Body of pancreas (tissue), 4 donors: Measurements from ENCODE around the gene ARID1A. TPM values are rescaled to one million over a fixed set of nuclear protein-coding genes. Genes with fewer than 3 reads are reported as not detected.

Source experiments
- ATAC-seq: fragments of 150-250 bp; one replicate; pipeline ENCODE4 v1.9.1; 2016
- DNase-seq, 4 donors: peaks; one replicate each; pipeline ENCODE4 v3.0.0-alpha.2; 2019
- H3K27ac ChIP-seq, 4 donors: fragments of 200-600 bp; sonication (generic); 1 replicate in 3 of 4; 2 replicates in 1 of 4; pipeline versions ENCODE4 v1.5.1 to v1.6.1; 2016 to 2019; ENCODE audit warnings: mild to moderate bottlenecking in 1 of 4, mixed read lengths in 1 of 4, moderate library complexity in 1 of 4
- H3K27me3 ChIP-seq, 2 donors: fragments of 200-600 bp; sonication (generic); one replicate each; pipeline ENCODE4 v1.6.0; 2016; ENCODE audit warnings: mild to moderate bottlenecking in 1 of 2
- H3K36me3 ChIP-seq, 2 donors: fragments of 200-600 bp; sonication (generic); replicated peaks in 1 of 2; 2 replicates each; pipeline ENCODE4 v1.5.1; 2016; ENCODE audit warnings: low read depth in 2 of 2; ENCODE audit not compliant: insufficient read depth in 1 of 2
- H3K4me1 ChIP-seq: fragments of 200-600 bp; sonication (generic); one replicate; pipeline ENCODE4 v1.6.0; 2016
- H3K4me3 ChIP-seq, 2 donors: fragments of 200-600 bp; sonication (generic); 1 replicate in 1 of 2; 2 replicates in 1 of 2; pipeline ENCODE4 v1.5.1; 2016 to 2019
- H3K9me3 ChIP-seq, 3 donors: fragments of 200-600 bp; sonication (generic); 1 replicate in 2 of 3; 2 replicates in 1 of 3; pipeline ENCODE4 v1.5.1; 2016
- POLR2A ChIP-seq, 3 donors: fragments of 450-650 bp; IDR thresholded peaks; one replicate each; pipeline ENCODE4 v1.6.1; 2016; ENCODE audit warnings: antibody characterized with exemption in 3 of 3, mild to moderate bottlenecking in 2 of 3
- WGBS, 2 donors: methylation state at CpG; one replicate each; pipeline ENCODE4 v1.1.5; 2017; 5-methylcytosine and 5-hydroxymethylcytosine counted together
- intact Hi-C: fragments of 100-400 bp; cut with DNase I; formaldehyde crosslinking; loops from one replicate; pipeline ENCODE4 v1.15.1; 2023
- total RNA-seq, 2 donors: library from RNA; depleted of rRNA; stranded (reverse); fragments of >200 nt; gene quantifications; one replicate each; pipeline ENCODE4 v1.1.0, GENCODE V29; 2016
- TF ChIP-seq, protein P1 (sequence below), 7 experiments: fragments of 450-650 bp in 4 of 7; fragments of 200-600 bp in 3 of 7; sonication (generic) in 3 of 7; IDR thresholded peaks; one replicate each; pipeline ENCODE4 v1.5.1; 2016 to 2019; ENCODE audit warnings: antibody characterized with exemption in 7 of 7

Gene ARID1A
- total RNA-seq, 2 donors from 2014 or later = 23.7 to 25.9 TPM

GRCh38 chr1:26697978-26698849 is 2.4 kb downstream of the ARID1A start:
- H3K4me3 ChIP-seq = peak overlapping the region; percentile 48 to 94
- 0 to 1% methylated on average over 1 to 8 of the region's 8 CpGs for WGBS, 2 donors
- no peaks in the 10 kb centered on the region for H3K9me3 ChIP-seq
- no peaks in the 10 kb centered on the region for H3K27me3 ChIP-seq
- TF ChIP-seq POLR2A (IDR thresholded peaks at IDR 0.05) = peak; percentile 44 to 77 (median 74)
- TF ChIP-seq, protein P1, sequence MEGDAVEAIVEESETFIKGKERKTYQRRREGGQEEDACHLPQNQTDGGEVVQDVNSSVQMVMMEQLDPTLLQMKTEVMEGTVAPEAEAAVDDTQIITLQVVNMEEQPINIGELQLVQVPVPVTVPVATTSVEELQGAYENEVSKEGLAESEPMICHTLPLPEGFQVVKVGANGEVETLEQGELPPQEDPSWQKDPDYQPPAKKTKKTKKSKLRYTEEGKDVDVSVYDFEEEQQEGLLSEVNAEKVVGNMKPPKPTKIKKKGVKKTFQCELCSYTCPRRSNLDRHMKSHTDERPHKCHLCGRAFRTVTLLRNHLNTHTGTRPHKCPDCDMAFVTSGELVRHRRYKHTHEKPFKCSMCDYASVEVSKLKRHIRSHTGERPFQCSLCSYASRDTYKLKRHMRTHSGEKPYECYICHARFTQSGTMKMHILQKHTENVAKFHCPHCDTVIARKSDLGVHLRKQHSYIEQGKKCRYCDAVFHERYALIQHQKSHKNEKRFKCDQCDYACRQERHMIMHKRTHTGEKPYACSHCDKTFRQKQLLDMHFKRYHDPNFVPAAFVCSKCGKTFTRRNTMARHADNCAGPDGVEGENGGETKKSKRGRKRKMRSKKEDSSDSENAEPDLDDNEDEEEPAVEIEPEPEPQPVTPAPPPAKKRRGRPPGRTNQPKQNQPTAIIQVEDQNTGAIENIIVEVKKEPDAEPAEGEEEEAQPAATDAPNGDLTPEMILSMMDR (IDR thresholded peaks at IDR 0.05) = no peak
- H3K4me1 ChIP-seq = peaks cover 72% of the 10 kb centered on the region
- ATAC-seq (peak; percentile 54), DNase-seq (peak; percentile 42 to 81 (median 64))
- no peaks in the 10 kb centered on the region for H3K36me3 ChIP-seq
- intact Hi-C loops = no loop called here
- peak overlapping the region; percentile 96 to 99 (median 96) for H3K27ac ChIP-seq

GRCh38 chr1:26700711-26701110 is 4.9 kb downstream of the ARID1A start:
- Histone ChIP-seq H3K9me3 (no peaks in the 10 kb centered on the region), H3K4me3 (no peak overlapping the region), H3K4me1 (peaks cover 76% of the 10 kb centered on the region), H3K27ac (peak overlapping the region in 2 of 4 donors; percentile 7 to 69), H3K27me3 (no peaks in the 10 kb centered on the region), H3K36me3 (no peaks in the 10 kb centered on the region)
- ATAC-seq (no peak), DNase-seq (no peak)
- intact Hi-C loops = no loop called here
- TF ChIP-seq POLR2A (IDR thresholded peaks at IDR 0.05) = no peak
- TF ChIP-seq, protein P1 (IDR thresholded peaks at IDR 0.05) = no peak

- WGBS, 2 donors = 33 to 40% methylated on average over 5 of the region's 5 CpGs
- ATAC-seq (no peak), DNase-seq (no peak)
- no peaks in the 10 kb centered on the region for H3K9me3 ChIP-seq
- no peak overlapping the region for H3K4me3 ChIP-seq
- peaks cover 83% of the 10 kb centered on the region for H3K4me1 ChIP-seq
- no peaks in the 10 kb centered on the region for H3K36me3 ChIP-seq
- TF ChIP-seq, protein P1 (IDR thresholded peaks at IDR 0.05) = no peak
- TF ChIP-seq POLR2A (IDR thresholded peaks at IDR 0.05) = no peak
- intact Hi-C loops = no loop called here
- no peaks in the 10 kb centered on the region for H3K27me3 ChIP-seq
- peak overlapping the region; percentile 25 to 69 (median 60) for H3K27ac ChIP-seq
These were observed 5.6 kb downstream of the ARID1A start for GRCh38 chr1:26701266-26701994.

DNA sequence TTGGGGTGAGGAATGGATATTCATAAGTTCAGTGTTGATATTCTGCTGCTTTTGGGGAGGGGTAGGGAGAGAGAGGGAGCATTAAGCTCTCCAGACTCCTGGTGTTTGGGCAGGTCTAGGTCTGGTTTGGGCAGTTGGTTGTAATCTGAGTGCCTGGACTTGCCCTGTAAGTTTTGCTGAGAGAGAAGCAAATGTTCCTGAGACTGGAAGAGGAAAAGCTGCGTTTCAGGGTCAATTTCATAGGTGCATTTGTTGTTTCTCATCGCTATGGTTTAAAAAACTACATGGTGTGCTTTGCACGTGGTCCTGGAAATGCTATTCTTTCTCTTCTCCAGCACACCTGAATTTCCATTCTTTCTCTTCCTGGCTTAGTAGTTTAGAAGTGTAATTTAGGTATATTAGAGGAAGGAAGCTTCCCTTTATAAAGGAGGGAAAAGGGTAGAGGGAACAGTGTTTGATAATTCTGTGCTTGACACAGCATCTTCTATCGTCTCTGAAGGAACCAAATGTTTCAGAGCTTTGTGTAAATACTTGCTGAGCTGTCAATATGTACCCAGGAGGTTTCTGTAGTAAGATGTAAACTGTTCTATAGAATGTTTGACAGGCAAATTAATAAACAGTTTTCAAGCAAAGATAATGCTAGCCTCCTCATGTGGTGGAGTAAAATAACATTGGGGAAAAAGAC is 6.3 kb downstream of the ARID1A start:
- H3K9me3 ChIP-seq = no peaks in the 10 kb centered on the region
- intact Hi-C loops = no loop called here
- ATAC-seq (no peak), DNase-seq (peak in 3 of 4 donors; percentile 21 to 25 (median 24))
- no peaks in the 10 kb centered on the region for H3K27me3 ChIP-seq
- H3K36me3 ChIP-seq = no peaks in the 10 kb centered on the region
- peak overlapping the region; percentile 25 to 69 (median 60) for H3K27ac ChIP-seq
- WGBS, 2 donors = 1 to 4% methylated on average over 4 of the region's 4 CpGs
- H3K4me1 ChIP-seq = peaks cover 90% of the 10 kb centered on the region
- TF ChIP-seq, protein P1 (IDR thresholded peaks at IDR 0.05) = no peak
- no peak for TF ChIP-seq POLR2A (IDR thresholded peaks at IDR 0.05)
- H3K4me3 ChIP-seq = no peak overlapping the region
